Effector CD4-positive, alpha-beta T cell (primary cell): ENCODE results near the gene TRMT2A.
A peak's percentile ranks its signal among the peaks of the same experiment; 100 is the strongest.
"Not testable (repeated sequence)": the region's sequence is repeated elsewhere in the genome, so short reads cannot be mapped to it uniquely, and the experiment has no call there.

Experiments
- DNase-seq: peaks from one replicate; pipeline ENCODE4 v3.0.0-alpha.2; 2020

TRMT2A gene

GRCh38 chr22:20084547-20085413 lies 32.2 kb downstream of the TRMT2A start:
- DNase-seq = no peak

- DNase-seq = no peak
Observed at GRCh38 chr22:20083891-20084546, 33.0 kb downstream of the TRMT2A start.

GRCh38 chr22:20083157-20083890 lies 33.7 kb downstream of the TRMT2A start:
- no peak for DNase-seq

GRCh38 chr22:20080776-20081654 lies 36.0 kb downstream of the TRMT2A start:
- DNase-seq = no peak

GRCh38 chr22:20080445-20080775 lies 36.6 kb downstream of the TRMT2A start:
- peak; percentile 60 for DNase-seq

GRCh38 chr22:20079745-20080444 lies 37.1 kb downstream of the TRMT2A start, which contains the start of gene DGCR8:
Gene DGCR8, plus strand, starts transcription at chr22:20080241. Its CDS starts 5,723 bp downstream, at chr22:20085964.
- peak; percentile 57 for DNase-seq

- DNase-seq = no peak
Observed at GRCh38 chr22:20076627-20077172, 40.3 kb downstream of the TRMT2A start.

GRCh38 chr22:20071524-20071972 lies 45.5 kb downstream of the TRMT2A start:
- no peak for DNase-seq

GRCh38 chr22:20069331-20070042 lies 47.5 kb downstream of the TRMT2A start:
- DNase-seq = no peak

- DNase-seq = no peak
Observed at GRCh38 chr22:20068640-20069039, 48.4 kb downstream of the TRMT2A start.

GRCh38 chr22:20067384-20067682 lies 49.7 kb downstream of the TRMT2A start:
- DNase-seq = not testable (repeated sequence)

GRCh38 chr22:20066617-20067383 lies 50.2 kb downstream of the TRMT2A start:
- no peak for DNase-seq

- no peak for DNase-seq
Observed at GRCh38 chr22:20065896-20066616, 51.0 kb downstream of the TRMT2A start.

GRCh38 chr22:20064545-20065262 lies 52.3 kb downstream of the TRMT2A start:
- no peak for DNase-seq

- DNase-seq = no peak
Observed at GRCh38 chr22:20064140-20064480, 52.9 kb downstream of the TRMT2A start.

GRCh38 chr22:20063271-20064139 lies 53.5 kb downstream of the TRMT2A start:
- no peak for DNase-seq

GRCh38 chr22:20062766-20063083 lies 54.3 kb downstream of the TRMT2A start:
- no peak for DNase-seq
